ENCODE data around the gene KCNMA1.

- TF ChIP-seq POLR2AphosphoS5 (IDR thresholded peaks at IDR 0.05) = no peak
- TF ChIP-seq CTCF (IDR thresholded peaks at IDR 0.05) = no peak
These were observed 645.1 kb downstream of the KCNMA1 start for GRCh38 chr10:76992467-76992866.
